CD4-positive, alpha-beta T cell treated with Interleukin-15 for 4 hours (primary cell): ENCODE results near the gene AKAP6.

Experiments
- DNase-seq: peaks from one replicate; pipeline ENCODE4 v3.0.0-alpha.2; 2020; ENCODE audit warnings: low spot score

The AKAP6 gene

DNA sequence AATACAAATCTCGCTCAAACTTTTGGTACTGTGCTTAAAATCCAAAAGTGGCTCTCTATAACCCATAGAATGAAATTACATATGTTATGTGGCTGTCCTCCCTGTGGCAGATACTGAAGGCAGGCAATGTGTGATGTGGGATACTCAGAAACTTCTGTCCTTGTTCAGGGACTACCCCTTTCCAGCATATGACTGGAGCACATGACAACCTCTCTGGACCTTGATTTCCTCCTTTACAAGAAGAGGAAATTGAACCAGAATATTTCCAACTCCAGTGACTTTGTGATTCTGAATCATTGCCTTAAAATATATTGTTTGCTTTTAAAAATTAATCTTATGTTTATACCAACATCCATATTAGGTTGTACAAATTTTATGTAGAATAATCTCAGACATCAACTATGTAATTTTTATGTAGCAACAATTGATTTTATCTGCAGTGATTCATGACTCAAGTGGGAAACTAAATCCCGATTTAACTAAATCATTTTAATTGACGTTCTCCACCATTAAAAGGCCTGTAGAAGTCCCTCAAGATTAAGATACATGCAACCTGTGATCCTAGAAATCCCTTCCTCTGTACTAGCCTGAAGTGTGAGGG is 162.4 kb downstream of the AKAP6 start:
- no peak for DNase-seq

DNA sequence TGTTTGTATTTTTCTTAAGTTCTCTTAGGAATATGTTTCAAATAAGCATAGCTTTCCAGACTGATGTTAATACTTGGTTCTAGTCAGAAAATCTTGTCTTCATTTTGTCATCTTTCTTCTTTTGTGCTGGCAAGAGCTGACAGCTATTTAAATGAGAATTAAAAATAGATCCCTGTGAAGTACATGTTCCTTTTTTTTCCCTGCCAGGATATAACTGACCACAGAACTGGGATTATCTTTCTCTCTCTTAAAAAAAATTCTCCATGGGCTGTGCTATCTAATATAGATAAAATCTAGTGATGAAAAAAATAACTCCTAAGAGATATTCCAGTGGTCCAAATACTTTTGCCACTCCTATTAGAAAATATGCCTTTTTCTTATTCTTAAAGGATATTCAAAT is 163.4 kb downstream of the AKAP6 start:
- no peak for DNase-seq

- DNase-seq = no peak
Observed at GRCh38 chr14:32494609-32495434, 165.7 kb downstream of the AKAP6 start.

GRCh38 chr14:32495435-32495734 is 166.3 kb downstream of the AKAP6 start:
- no peak for DNase-seq

DNA sequence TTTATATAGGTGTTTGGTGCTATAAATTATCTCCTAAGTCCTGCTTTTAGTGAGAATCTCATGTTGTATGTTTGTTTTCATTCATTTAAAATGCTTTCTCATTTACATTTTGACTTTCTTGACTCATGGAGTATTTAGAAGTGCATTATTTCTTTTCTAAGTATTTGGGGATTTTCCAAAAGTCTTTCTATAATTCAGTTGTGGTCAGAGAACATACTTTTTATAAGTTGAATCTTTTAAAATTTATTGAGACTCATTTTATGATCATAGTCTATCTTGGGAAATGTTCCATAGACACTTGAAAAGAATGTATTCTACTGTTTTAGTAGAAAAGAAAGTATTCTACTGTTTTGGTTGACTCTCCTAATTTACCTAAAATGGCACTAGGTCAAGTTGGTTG is 168.2 kb downstream of the AKAP6 start:
- no peak for DNase-seq

GRCh38 chr14:32507029-32507984 is 178.2 kb downstream of the AKAP6 start:
- no peak for DNase-seq

DNA sequence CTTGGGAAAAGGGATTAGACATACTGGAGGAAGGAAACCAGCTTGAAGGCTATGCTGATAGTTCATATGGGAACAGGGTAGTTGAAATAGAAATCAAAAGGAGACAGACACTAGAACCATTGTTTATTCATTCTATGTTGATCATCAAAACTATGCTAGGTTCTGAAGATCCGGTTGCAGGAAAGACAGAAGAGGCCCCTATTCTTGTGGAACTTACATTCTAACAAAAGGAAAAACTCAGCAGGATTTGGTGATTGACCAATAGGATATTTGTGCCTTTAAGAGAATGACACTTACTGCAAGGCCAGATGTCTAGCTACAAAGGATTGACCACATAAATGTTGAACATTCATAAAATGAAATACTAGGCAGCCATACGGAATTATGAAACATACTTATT is 179.2 kb downstream of the AKAP6 start:
- no peak for DNase-seq

- no peak for DNase-seq
Observed at GRCh38 chr14:32509632-32510187, 180.6 kb downstream of the AKAP6 start.

DNA sequence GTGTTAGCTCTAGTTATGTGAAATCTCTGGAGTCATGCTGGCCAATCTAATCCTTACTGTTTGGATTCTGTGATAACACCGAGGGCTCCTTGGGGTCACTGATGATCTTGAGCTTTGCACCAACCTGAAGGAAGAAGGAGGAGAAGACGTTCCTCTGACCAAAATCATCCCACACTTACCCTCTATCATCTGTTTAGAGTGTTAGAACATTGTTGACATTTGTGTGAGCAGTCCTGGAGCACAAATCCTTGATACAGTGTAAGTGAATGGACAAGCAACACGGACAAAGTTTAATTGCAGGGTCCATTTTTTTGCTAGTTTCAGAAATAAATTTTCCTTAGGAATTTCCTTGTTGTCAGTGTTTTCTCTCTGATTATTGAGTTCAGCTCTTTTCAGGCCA is 181.7 kb downstream of the AKAP6 start:
- no peak for DNase-seq

GRCh38 chr14:32512348-32512747 is 183.2 kb downstream of the AKAP6 start:
- no peak for DNase-seq

- DNase-seq = no peak
Observed at GRCh38 chr14:32512813-32513212, 183.7 kb downstream of the AKAP6 start.

GRCh38 chr14:32513571-32514009 is 184.5 kb downstream of the AKAP6 start:
- no peak for DNase-seq

DNA sequence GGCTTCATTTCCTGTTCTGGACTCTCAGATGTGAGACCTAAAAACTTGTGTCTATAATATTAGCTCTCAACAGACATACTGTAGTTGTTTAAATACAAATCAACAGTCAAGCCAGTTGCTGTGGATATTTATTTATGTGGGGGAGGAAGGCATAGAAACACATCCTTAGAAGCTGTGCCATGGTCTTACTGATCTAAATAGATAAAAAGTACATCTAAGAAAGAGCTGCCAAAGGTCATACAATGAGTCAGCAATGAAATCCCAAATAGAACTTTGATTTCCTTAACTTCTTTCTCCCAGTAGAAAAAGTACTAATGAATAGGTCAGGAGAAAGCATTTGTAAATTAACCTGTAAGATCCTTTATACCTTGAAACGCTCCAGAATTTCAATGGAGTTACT is 185.1 kb downstream of the AKAP6 start:
- no peak for DNase-seq

DNA sequence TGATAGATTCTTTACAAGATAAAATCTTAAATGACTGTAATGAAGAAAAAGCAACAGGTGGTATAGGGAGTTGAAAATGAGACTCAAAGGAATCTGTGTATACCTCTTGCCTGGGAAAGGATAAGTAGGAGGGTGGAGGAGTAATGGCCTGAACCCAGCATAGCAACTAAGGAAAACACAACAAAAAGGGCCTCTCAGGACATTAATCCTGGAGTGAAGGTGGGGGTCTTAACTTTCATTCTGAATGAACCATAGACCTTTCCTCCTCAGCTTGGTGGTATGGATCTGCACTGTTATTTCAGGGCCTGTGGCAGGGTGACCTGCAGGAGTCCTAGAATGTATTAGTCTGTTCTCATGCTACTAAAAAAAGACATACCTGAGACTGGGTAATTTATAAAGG is 185.6 kb downstream of the AKAP6 start:
- DNase-seq = no peak

DNA sequence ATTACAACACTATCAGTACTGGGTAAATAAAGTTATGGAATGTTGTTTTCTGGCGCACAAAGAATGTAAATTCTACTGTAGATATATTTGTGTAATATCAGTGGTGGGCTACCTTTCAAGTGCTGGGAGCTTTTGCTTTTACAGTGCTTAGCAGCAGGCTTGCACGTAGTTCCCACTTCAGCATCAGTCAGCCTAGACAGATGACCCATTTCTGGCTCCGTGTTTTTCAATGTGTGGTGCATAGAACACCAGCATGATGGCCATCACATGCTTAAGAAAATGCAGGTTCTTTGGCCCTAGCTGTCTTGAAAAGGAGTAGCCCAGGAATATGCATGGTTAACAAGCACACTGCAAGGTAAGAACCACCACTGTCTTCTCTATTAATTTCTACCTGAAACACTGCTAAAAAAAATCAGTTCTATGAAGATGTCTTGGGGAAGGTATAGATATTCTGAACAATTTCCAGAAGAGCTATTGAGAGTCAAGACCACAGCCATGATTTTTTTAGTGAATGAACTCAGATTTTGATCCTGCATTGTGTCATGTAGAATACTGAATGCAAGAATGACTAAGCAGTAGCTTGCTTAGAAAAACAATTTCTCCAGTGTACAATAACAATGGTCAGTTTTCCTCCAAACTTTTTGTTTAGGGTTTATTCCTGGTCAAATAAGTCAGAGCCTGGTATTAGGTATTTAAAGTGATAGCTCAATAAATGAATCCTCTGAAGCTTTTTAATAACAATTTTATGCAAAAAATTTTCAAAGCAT is 195.7 kb downstream of the AKAP6 start:
- DNase-seq = no peak

GRCh38 chr14:32525591-32525990 is 196.5 kb downstream of the AKAP6 start:
- DNase-seq = no peak

- no peak for DNase-seq
Observed at GRCh38 chr14:32530800-32531199, 201.7 kb downstream of the AKAP6 start.

- no peak for DNase-seq
Observed at GRCh38 chr14:32531942-32532515, 202.9 kb downstream of the AKAP6 start.

- DNase-seq = no peak
Observed at GRCh38 chr14:32534145-32534544, 205.0 kb downstream of the AKAP6 start.

- DNase-seq = no peak
Observed at GRCh38 chr14:32536175-32536574, 207.1 kb downstream of the AKAP6 start.

DNA sequence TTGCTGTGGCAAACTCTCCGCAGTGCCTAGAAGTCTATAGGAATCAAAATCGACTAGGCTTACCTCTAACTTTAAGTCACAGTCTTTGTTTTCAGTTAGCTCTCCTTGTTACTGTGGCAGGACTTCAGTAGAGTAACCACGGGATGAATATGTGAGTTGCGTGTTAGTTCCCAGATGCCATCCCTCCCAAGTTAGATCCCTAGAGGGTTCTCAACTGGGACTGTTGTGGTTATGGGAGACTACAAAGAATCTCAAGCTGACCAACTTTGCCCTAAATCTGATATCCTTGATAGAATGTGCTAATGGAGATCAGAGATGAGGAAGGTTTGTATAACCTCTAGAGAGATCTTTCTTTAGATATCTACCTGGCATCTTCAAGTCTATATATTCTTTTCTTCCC is 208.1 kb downstream of the AKAP6 start:
- no peak for DNase-seq
